Kidney (tissue), 14 donors: ENCODE measurements around the gene PAXIP1. TPM values are rescaled to one million over a fixed set of nuclear protein-coding genes. Genes with fewer than 3 reads are reported as not detected.

ENCODE experiments used
- DNase-seq, 5 donors: peaks; one replicate each; pipeline ENCODE4 v3.0.0-alpha.2; 2013 to 2020
- FAIRE-seq: peaks from 2 replicates; lab custom pipeline; 2012; peaks lifted over from hg19 to GRCh38; lab: Jason Lieb, UNC
- H3K27ac ChIP-seq, 2 donors: one replicate each; pipeline ENCODE4 v1.7.0; 2013; ENCODE audit warnings: low read depth in 2 of 2, low read length in 2 of 2, inconsistent platforms in 1 of 2
- H3K27me3 ChIP-seq: one replicate; pipeline ENCODE4 v1.7.1; 2013; ENCODE audit warnings: low read length, inconsistent platforms; ENCODE audit not compliant: control insufficient read depth, insufficient read depth
- H3K36me3 ChIP-seq, 3 donors: one replicate each; pipeline versions ENCODE4 v1.7.0 to v1.7.1; 2013; ENCODE audit warnings: low read length in 3 of 3, control low read depth in 1 of 3, inconsistent platforms in 1 of 3; ENCODE audit not compliant: insufficient read depth in 3 of 3, control insufficient read depth in 2 of 3
- H3K4me1 ChIP-seq, 3 donors: one replicate each; pipeline versions ENCODE4 v1.7.0 to v1.7.1; 2013; ENCODE audit warnings: low read length in 3 of 3, inconsistent platforms in 1 of 3, low read depth in 1 of 3; ENCODE audit not compliant: control insufficient read depth in 2 of 3, insufficient read depth in 2 of 3
- H3K4me3 ChIP-seq, 3 donors: one replicate each; pipeline versions ENCODE4 v1.7.0 to v1.8.1; 2013; ENCODE audit warnings: low read length in 3 of 3, control low read depth in 1 of 3, inconsistent platforms in 1 of 3
- H3K9ac ChIP-seq, 3 donors: one replicate each; pipeline versions ENCODE4 v1.7.0 to v1.7.1; 2013; ENCODE audit warnings: low read length in 3 of 3, control low read depth in 1 of 3, inconsistent platforms in 1 of 3
- H3K9me3 ChIP-seq, 3 donors: one replicate each; pipeline versions ENCODE4 v1.7.0 to v1.7.1; 2013; ENCODE audit warnings: low read length in 3 of 3, control low read depth in 1 of 3, inconsistent platforms in 1 of 3; ENCODE audit not compliant: control insufficient read depth in 2 of 3, insufficient read depth in 1 of 3
- intact Hi-C: fragments of 100-400 bp; cut with DNase I; formaldehyde crosslinking; loops from one replicate; pipeline ENCODE4 v1.11.1; 2022
- polyA plus RNA-seq: library from polyadenylated mRNA; stranded (reverse); fragments of 350-450 nt; fragmentation: Illumina TruSeq; extraction: RNeasy Lipid Tissue Mini Kit (QIAGEN cat#74804); gene quantifications from one replicate; pipeline ENCODE4 v1.2.3, GENCODE V29; 2014; ENCODE audit warnings: low read depth, low replicate concordance; ENCODE audit not compliant: insufficient read depth
- total RNA-seq: library from RNA; stranded (reverse); fragmentation: NEBNext Ultra II Directional; extraction: Animal tissue kit (Norgen Biotek cat#: 25700); gene quantifications from one replicate; pipeline ENCODE4 v1.2.1, GENCODE V29; 2021
- TF ChIP-seq, protein P1 (sequence below): IDR thresholded peaks from 3 replicates; pipeline ENCODE4 v1.5.1; 2012; ENCODE audit warnings: mild to moderate bottlenecking, moderate library complexity, borderline replicate concordance; ENCODE audit not compliant: insufficient read depth; ENCODE audit errors: extremely low read depth
- donor health status: control.
- donor health status: control.
- donor health status: control.
- donor health status: control.
- donor health status: control.
- donor health status: DM: yes; HTN: yes; CAD: no.
- donor health status: Normal renal cell carcinoma (clear cell type).

PAXIP1 gene
- total and polyA plus RNA-seq, 2 donors from 2014 or later: 3.9 to 10.7 TPM

DNA sequence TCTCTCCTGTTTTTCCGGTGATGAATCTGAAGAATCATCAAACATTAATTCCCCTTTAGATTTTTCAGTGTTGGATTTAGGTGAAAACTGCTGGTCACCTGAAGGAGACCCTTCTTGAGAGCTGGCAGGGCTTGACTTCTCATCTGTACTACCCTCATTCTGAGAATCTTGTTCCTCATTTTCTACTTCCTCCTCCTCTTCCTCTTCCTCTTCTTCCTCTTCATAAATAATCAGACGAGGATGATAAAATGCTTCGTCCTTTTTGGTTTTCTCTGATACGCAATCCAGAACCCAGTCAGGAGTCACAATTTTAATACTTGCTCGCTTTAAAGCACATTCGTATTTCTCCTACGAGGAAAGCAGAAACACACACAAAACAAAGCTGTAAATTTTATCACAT is 26.9 kb downstream of the PAXIP1 start:
- Histone ChIP-seq H3K9ac (no peak overlapping the region), H3K27me3 (no peaks in the 10 kb centered on the region), H3K4me1 (no peaks in the 10 kb centered on the region), H3K4me3 (no peak overlapping the region), H3K27ac (no peak overlapping the region), H3K36me3 (peaks cover 3 to 24% (median 14%) of the 10 kb centered on the region in 3 donors), H3K9me3 (no peaks in the 10 kb centered on the region)
- FAIRE-seq (no peak), DNase-seq (no peak)
- TF ChIP-seq, protein P1, sequence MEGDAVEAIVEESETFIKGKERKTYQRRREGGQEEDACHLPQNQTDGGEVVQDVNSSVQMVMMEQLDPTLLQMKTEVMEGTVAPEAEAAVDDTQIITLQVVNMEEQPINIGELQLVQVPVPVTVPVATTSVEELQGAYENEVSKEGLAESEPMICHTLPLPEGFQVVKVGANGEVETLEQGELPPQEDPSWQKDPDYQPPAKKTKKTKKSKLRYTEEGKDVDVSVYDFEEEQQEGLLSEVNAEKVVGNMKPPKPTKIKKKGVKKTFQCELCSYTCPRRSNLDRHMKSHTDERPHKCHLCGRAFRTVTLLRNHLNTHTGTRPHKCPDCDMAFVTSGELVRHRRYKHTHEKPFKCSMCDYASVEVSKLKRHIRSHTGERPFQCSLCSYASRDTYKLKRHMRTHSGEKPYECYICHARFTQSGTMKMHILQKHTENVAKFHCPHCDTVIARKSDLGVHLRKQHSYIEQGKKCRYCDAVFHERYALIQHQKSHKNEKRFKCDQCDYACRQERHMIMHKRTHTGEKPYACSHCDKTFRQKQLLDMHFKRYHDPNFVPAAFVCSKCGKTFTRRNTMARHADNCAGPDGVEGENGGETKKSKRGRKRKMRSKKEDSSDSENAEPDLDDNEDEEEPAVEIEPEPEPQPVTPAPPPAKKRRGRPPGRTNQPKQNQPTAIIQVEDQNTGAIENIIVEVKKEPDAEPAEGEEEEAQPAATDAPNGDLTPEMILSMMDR: no peak
- intact Hi-C loops: no loop called here

DNA sequence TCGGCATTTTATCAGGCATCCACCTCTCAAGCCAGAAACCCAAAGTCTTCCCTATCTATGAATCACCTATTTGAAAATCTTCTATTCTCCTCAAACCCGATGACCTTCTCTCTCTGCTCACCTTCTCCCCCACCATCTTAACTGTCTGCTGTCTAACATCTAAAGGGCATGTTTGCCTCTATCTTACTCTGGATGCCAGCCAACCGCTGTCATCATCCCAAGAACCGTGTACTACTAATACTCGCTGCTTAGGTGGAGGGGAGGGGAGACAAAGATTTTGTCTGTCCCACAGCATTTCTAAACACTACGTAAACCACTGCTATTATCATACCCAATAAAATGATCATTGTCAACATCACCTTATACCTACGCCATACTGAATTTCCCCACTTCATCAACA is 29.5 kb downstream of the PAXIP1 start:
- Histone ChIP-seq H3K36me3 (peaks cover 0 to 32% (median 21%) of the 10 kb centered on the region in 3 donors), H3K27me3 (no peaks in the 10 kb centered on the region), H3K9ac (no peak overlapping the region), H3K4me3 (no peak overlapping the region), H3K4me1 (no peaks in the 10 kb centered on the region), H3K9me3 (no peaks in the 10 kb centered on the region), H3K27ac (no peak overlapping the region)
- no peak for FAIRE-seq
- TF ChIP-seq, protein P1: no peak
- no peak for DNase-seq
- intact Hi-C loops: no loop called here

DNA sequence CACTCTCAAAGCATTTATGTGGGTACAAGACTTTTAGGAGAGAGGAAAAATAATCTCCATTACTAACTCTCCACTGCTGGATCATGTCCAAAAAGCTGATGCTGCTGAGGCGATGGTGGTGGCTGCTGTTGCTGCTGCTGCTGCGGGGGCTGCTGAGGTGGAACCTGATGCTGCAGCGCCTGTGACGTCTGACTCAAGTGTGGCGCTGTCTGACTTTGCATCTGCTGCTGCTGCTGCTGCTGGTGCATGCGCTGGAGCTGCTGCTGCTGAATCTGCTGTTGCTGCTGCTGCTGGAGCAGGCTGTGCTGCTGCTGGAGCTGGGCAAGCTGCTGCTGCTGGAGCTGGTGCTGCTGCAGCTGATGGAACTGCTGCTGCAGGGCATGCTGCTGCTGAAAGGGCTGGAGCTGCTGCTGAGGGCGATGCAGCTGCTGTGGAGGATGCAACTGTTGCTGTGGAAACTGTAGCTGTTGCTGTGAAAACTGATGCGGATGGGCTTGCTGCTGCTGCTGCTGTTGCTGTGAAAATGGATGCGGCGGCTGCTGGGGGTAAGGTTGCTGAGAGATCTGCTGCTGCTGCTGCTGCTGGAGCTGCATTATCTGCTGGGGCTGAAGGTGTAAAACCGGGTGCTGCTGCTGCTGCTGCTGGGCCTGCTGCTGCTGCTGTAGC is 34.5 kb downstream of the PAXIP1 start:
- H3K27ac ChIP-seq: no peak overlapping the region
- DNase-seq (no peak), FAIRE-seq (no peak)
- H3K4me1 ChIP-seq: no peaks in the 10 kb centered on the region
- TF ChIP-seq, protein P1: no peak
- peaks cover 11 to 37% (median 31%) of the 10 kb centered on the region in 3 donors for H3K36me3 ChIP-seq
- H3K27me3 ChIP-seq: no peaks in the 10 kb centered on the region
- H3K9ac ChIP-seq: no peak overlapping the region
- no peak overlapping the region for H3K4me3 ChIP-seq
- intact Hi-C loops: no loop called here
- no peaks in the 10 kb centered on the region for H3K9me3 ChIP-seq
